ENCODE data around the gene CFLAR.
"Not testable (repeated sequence)": the region's sequence is repeated elsewhere in the genome, so short reads cannot be mapped to it uniquely, and the experiment has no call there.

The CFLAR gene

GRCh38 chr2:201149821-201150165 lies 33.8 kb downstream of the CFLAR start:
- not testable (repeated sequence) for DNase-seq

DNA sequence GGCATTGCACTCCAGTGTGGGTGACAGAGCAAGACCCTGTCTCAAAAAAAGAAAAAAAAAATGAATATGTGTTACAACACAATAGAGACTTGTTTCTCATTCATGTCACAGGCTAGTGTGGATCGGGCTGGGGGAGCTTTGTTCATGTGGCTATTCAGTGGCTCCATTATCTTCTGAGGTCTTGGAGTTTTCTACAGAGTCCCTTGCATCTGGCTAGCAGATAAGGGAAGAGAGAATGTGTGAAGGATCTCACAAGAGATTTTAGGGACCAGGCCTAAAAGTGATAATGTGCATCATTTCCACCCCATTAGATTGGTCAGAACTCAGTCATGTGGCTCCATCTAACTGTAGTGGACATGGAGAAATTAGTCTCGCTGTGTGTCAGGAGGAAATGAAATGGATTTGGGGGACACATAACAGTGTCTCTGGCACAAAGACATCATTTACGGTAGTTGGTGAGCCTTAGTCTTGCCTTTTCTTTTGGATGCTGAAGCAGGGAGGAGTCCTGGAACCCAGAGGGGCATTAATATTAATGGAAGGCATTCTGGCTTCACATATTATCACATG lies 34.6 kb downstream of the CFLAR start:
- no peak for DNase-seq

- DNase-seq, result no peak
Measured at GRCh38 chr2:201151127-201151981, 35.4 kb downstream of the CFLAR start.

- DNase-seq, result no peak
Measured at GRCh38 chr2:201152517-201152916, 36.6 kb downstream of the CFLAR start.

GRCh38 chr2:201152999-201153815 lies 37.2 kb downstream of the CFLAR start:
- no peak for DNase-seq

GRCh38 chr2:201154615-201155399 lies 38.8 kb downstream of the CFLAR start:
- DNase-seq, result no peak

- DNase-seq, result no peak
Measured at GRCh38 chr2:201156036-201156435, 40.1 kb downstream of the CFLAR start.

DNA sequence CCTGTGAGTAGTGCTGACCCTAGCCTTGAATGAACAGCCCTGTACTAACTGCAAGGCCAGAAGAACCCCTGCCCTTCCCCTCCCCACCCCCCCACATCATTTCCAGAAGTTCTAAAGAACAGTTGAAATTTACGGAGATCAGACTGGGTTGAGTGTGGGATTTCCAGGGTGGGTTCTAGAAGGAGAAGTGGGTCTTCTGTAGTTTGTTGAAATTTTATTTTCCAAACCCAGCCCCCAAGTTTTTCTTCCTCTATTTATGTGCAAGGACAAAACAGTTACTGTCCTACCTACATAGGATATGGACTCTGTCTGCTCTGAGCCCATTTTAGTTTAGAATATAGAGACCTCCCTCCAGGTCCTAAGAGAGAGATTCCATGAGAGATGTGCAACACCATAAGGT lies 40.7 kb downstream of the CFLAR start:
- DNase-seq, result no peak

GRCh38 chr2:201157694-201158093 lies 41.7 kb downstream of the CFLAR start:
- no peak for DNase-seq

GRCh38 chr2:201158111-201158929 lies 42.4 kb downstream of the CFLAR start:
- peak; percentile 29 for DNase-seq

GRCh38 chr2:201164166-201164565 lies 48.2 kb downstream of the CFLAR start:
- DNase-seq, result no peak

DNA sequence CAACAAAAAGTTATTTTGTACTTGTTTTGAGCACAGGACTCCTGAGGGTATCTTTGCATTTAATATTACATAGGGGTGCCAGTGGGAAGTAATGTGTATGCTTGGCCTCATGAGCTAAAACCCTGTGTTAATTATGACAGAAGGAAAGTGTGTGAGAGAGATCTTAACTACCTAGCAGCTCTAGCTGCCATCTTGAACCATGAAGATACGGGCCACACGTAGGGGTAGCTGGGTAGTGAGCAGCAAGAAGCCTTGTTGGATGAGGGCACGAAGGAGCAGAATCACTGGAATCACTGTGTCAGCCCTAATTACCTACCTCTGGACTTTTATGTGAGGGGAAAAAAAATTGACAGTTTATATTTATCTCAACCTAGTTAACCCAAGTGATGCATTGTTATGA lies 51.6 kb downstream of the CFLAR start:
- no peak for DNase-seq

DNA sequence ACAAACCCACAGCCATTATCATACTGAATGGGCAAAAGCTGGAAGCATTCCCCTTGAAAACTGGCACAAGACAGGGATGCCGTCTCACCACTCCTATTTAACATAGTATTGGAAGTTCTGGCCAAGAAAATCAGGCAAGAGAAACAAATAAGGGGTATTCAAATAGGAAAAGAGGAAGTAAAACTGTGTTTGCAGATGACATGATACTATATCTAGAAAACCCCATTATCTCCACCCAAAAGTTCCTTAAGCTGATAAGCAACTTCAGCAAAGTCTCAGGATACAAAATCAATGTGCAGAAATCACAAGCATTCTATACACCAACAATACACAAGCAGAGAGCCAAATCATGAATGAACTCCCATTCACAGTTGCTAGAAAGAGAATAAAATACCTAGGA lies 52.5 kb downstream of the CFLAR start:
- not testable (repeated sequence) for DNase-seq

GRCh38 chr2:201171259-201171814 lies 55.4 kb downstream of the CFLAR start:
- DNase-seq, result no peak

- DNase-seq, result no peak
Measured at GRCh38 chr2:201172279-201172678, 56.3 kb downstream of the CFLAR start.

- DNase-seq, result no peak
Measured at GRCh38 chr2:201174687-201175086, 58.7 kb downstream of the CFLAR start.

DNA sequence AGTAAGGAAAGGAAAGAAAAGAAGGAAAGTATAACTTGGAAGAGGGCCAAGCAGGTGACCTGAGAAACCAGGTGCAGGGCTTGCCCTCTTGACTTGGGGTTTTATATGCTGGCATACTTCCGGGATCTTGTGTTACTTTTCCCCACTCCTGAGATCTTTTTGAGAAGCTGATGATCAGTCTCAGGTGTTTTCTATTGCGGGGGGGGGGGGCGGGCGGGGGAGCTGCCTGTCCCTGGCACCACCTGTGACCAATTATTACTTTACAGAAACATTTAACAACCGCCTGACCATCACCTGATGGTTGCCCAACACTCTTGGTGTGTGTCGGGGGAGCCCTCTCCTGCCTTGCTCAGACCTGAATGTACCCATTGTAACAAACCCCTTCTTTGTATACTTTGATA lies 60.1 kb downstream of the CFLAR start:
- DNase-seq, result no peak

DNA sequence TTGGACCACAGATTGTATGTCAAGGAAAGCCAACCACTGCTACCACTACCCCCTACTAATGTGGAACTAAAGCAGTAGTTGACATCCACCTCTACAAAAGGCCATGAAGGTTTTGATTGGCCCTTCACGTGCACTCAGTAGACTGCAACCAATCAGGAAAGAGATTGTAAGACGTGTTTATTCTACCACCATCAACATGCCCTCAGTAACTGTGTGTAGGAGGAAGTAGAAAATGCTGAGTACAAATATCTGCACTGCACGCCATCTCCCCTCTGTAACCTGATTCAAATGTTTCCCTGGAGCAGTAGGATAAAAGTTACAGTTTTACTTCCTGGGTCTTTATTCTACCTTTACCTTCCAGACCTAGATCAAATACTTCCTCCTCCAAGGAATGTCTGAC lies 64.0 kb downstream of the CFLAR start:
- DNase-seq, result no peak

DNA sequence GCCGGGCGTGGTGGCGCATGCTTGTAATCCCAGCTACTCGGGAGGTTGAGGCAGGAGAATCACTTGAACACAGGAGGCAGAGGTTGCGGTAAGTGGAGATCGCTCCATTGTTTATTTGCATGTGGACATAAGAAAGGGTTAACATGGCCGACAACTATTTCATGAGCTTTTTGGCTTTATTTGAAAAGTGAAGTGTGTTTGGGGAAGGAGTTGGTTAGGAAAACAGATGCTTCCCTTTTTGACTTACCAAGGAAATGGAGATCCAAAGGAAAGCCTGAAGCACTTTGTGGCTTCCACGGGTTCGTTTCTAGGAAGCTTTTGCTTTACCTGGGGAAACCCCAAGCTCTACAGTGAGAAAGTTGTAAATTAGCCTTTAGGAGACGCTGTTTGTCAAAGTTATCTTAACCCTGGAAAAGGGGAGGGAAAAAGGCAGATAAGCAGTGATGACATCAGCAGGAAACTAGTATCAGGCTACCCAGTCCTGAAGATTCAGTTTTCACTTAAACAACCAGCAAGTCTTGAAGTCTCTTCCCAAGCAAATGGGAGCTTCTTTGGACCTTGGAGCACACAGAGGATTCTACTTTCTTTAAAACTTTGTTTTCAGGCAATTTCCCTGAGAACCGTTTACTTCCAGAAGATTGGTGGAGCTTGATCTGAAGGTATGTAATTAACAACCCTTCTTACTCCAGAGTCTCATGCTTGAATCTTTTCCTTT lies 66.8 kb downstream of the CFLAR start, which contains the start of gene CASP10:
TSS of gene CASP10 (plus strand) at position 492 of the 715 bp plus-strand sequence. CDS start 2,637 bp downstream, outside the sequence.
- DNase-seq, result no peak

DNA sequence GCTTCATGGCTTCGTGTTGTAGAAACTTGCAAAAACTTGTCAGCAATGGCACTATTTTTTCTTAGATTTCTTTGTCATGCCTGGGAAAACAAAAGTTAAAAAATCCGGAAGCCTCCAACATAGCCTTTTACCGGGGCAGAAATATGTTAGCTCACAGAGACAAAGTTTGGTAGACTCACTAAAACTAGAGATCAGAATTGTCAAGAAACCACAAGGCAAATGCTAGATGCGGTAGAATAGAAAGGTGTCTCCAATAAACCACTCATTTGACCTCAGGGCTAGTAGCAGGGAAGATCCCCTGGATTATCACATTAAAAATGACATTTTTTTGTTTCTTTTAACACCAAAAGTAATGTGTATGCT lies 67.4 kb downstream of the CFLAR start:
- no peak for DNase-seq

DNA sequence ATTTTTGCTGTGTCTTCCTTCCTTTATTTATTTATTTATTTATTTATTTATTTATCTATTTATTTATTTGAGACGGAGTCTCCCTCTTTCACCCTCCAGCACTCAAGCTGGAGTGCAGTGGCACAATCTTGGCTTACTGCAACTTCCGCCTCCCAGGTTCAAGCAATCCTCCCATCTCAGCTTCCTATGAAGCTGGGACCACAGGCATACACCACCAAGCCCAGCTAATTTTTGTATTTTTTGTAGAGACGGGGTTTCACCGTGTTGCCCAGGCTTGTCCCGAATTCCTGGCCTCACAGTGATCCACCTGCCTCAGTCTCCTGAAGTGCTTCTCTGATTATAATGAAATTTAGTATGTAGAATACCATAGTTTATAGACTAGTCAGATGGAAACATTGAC lies 67.9 kb downstream of the CFLAR start:
- DNase-seq, result not testable (repeated sequence)
